Gastroesophageal sphincter (tissue), 2 donors: ENCODE results near the gene COL6A2.

ENCODE experiments used
- EP300 ChIP-seq: sonication (generic); formaldehyde crosslinking; IDR thresholded peaks from one replicate; pipeline ENCODE4 v1.6.1; 2017; ENCODE audit warnings: antibody characterized with exemption, mild to moderate bottlenecking
- POLR2A ChIP-seq, 2 donors: fragments of 450-650 bp; IDR thresholded peaks; one replicate each; pipeline ENCODE4 v1.6.1; 2017; ENCODE audit warnings: antibody characterized with exemption in 2 of 2, mild to moderate bottlenecking in 2 of 2, moderate library complexity in 1 of 2

DNA sequence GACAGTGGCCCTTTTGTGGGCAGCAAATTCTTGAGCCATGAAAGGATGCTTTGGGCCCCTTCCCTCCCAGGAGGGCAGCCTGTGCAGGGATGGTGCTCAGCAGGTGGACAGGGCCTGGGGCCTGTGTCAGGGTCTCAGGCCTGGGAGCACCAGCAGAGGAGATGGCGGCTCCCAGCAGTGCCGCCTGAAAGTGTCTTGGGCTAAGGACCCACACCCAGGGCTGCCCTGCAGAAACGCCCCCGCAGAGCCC, 33.6 kb downstream of the COL6A2 start:
- TF ChIP-seq POLR2A (IDR thresholded peaks at IDR 0.05) (no peak), EP300 (no peak)
